Esophagus squamous epithelium (tissue), 5 donors: ENCODE data around the gene KIAA1586. TPM values are rescaled to one million over a fixed set of nuclear protein-coding genes. Genes with fewer than 3 reads are reported as not detected.
"Not testable (repeated sequence)": the region's sequence is repeated elsewhere in the genome, so short reads cannot be mapped to it uniquely, and the experiment has no call there.

ENCODE experiments used
- DNase-seq: peaks from one replicate; lab custom pipeline; 2025; lab: John Stamatoyannopoulos, UW
- H3K27ac ChIP-seq, 4 donors: fragments of 200-600 bp; sonication (generic); one replicate each; pipeline ENCODE4 v1.5.1; 2016 to 2019; ENCODE audit warnings: mild to moderate bottlenecking in 1 of 4
- H3K27me3 ChIP-seq, 4 donors: fragments of 200-600 bp; sonication (generic); 1 replicate in 3 of 4; 2 replicates in 1 of 4; pipeline versions ENCODE4 v1.5.1 to v1.6.0; 2017 to 2021; ENCODE audit warnings: antibody characterized with exemption in 1 of 4
- H3K36me3 ChIP-seq, 3 donors: fragments of 200-600 bp; sonication (generic); one replicate each; pipeline ENCODE4 v1.5.1; 2016 to 2019
- H3K4me1 ChIP-seq, 3 donors: fragments of 200-600 bp; sonication (generic); one replicate each; pipeline ENCODE4 v1.5.1; 2017 to 2019
- H3K4me3 ChIP-seq, 4 donors: fragments of 200-600 bp; sonication (generic); 1 replicate in 3 of 4; 2 replicates in 1 of 4; pipeline ENCODE4 v1.5.1; 2016 to 2019; ENCODE audit warnings: mild to moderate bottlenecking in 2 of 4, moderate library complexity in 1 of 4
- H3K9me3 ChIP-seq, 3 donors: fragments of 200-600 bp; sonication (generic); one replicate each; pipeline ENCODE4 v1.5.1; 2016 to 2019
- POLR2A ChIP-seq, 4 donors: fragments of 450-650 bp; IDR thresholded peaks; one replicate each; pipeline ENCODE4 v1.6.1; 2017; ENCODE audit warnings: antibody characterized with exemption in 4 of 4, mild to moderate bottlenecking in 4 of 4, moderate library complexity in 3 of 4
- whole genome bisulfite sequencing, 2 donors: methylation state at CpG; one replicate each; pipeline ENCODE4 v1.1.5; 2018; 5-methylcytosine and 5-hydroxymethylcytosine counted together
- intact Hi-C: fragments of 100-400 bp; cut with DNase I; formaldehyde crosslinking; loops from one replicate; pipeline ENCODE4 v1.15.0; 2022
- total RNA-seq, 4 donors: library from RNA; depleted of rRNA; stranded (reverse); fragments of >200 nt; gene quantifications; one replicate each; pipeline ENCODE4 v1.1.0, GENCODE V29; 2016
- TF ChIP-seq, protein P1 (sequence below), 6 experiments: fragments of 450-650 bp in 4 of 6; fragments of 200-600 bp in 2 of 6; sonication (generic) in 2 of 6; IDR thresholded peaks; one replicate each; pipeline ENCODE4 v1.5.1; 2016 to 2019; ENCODE audit warnings: antibody characterized with exemption in 6 of 6, mild to moderate bottlenecking in 4 of 6, moderate library complexity in 4 of 6
- donor health status: DM: yes; HTN: yes; CAD: no.

KIAA1586 gene
- total RNA-seq, 4 donors from 2014 or later: 1.6 to 7.6 (median 4.2) TPM

DNA sequence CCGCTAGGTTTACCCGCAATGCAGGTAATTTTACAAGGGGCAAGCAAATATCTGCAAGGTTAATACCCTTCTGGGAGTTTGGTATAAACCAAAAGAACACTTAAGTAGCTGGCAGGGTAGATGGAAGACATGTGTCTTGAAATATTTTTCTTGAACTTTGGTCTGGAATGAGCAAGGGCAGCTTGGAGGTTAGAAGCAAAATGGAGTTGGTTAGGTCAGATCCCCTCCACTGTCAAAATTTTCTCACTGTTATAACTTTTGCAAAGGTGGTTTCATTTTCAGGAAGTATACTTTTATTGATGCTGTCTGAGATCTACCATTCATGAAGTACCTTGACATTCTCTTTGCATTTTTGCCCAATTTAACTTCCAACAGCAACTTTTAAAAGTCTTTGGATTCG lies 13.3 kb upstream of the KIAA1586 start:
- 91 to 94% methylated on average over 3 of the region's 3 CpGs for WGBS, 2 donors
- Histone ChIP-seq H3K27ac (no peak overlapping the region), H3K9me3 (no peaks in the 10 kb centered on the region), H3K36me3 (no peaks in the 10 kb centered on the region), H3K4me3 (no peak overlapping the region), H3K4me1 (no peaks in the 10 kb centered on the region), H3K27me3 (peaks cover 0 to 4% (median 0%) of the 10 kb centered on the region in 4 donors)
- TF ChIP-seq POLR2A (IDR thresholded peaks at IDR 0.05): no peak
- TF ChIP-seq, protein P1, sequence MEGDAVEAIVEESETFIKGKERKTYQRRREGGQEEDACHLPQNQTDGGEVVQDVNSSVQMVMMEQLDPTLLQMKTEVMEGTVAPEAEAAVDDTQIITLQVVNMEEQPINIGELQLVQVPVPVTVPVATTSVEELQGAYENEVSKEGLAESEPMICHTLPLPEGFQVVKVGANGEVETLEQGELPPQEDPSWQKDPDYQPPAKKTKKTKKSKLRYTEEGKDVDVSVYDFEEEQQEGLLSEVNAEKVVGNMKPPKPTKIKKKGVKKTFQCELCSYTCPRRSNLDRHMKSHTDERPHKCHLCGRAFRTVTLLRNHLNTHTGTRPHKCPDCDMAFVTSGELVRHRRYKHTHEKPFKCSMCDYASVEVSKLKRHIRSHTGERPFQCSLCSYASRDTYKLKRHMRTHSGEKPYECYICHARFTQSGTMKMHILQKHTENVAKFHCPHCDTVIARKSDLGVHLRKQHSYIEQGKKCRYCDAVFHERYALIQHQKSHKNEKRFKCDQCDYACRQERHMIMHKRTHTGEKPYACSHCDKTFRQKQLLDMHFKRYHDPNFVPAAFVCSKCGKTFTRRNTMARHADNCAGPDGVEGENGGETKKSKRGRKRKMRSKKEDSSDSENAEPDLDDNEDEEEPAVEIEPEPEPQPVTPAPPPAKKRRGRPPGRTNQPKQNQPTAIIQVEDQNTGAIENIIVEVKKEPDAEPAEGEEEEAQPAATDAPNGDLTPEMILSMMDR (IDR thresholded peaks at IDR 0.05): no peak
- intact Hi-C loops: no loop called here
- no peak for DNase-seq

DNA sequence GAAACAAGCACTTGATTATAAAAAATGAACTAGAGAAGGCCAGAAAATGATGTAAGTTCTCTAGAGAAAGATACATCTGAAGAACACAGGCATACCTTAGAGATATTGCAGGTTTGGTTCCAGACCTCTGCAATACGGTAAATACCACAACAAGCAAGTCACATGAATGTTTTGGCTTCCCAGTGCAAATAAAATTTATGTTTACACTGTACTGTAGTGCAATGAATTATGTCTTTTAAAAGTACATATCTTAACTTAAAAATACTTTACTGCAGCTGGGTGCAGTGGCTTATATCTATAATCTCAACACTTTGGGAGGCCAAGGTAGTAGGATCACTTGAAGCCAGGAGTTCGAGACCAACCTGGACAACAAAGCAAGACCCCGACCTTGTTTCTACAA lies 10.9 kb upstream of the KIAA1586 start:
- H3K9me3 ChIP-seq: no peaks in the 10 kb centered on the region
- no peaks in the 10 kb centered on the region for H3K36me3 ChIP-seq
- no peak for DNase-seq
- intact Hi-C loops: no loop called here
- WGBS, 2 donors: 25 to 28% methylated on average over 3 of the region's 3 CpGs
- TF ChIP-seq, protein P1 (IDR thresholded peaks at IDR 0.05): no peak
- no peak for TF ChIP-seq POLR2A (IDR thresholded peaks at IDR 0.05)
- H3K4me1 ChIP-seq: no peaks in the 10 kb centered on the region
- H3K4me3 ChIP-seq: no peak overlapping the region
- H3K27ac ChIP-seq: no peak overlapping the region
- H3K27me3 ChIP-seq: peaks cover 0 to 21% (median 0%) of the 10 kb centered on the region in 4 donors

DNA sequence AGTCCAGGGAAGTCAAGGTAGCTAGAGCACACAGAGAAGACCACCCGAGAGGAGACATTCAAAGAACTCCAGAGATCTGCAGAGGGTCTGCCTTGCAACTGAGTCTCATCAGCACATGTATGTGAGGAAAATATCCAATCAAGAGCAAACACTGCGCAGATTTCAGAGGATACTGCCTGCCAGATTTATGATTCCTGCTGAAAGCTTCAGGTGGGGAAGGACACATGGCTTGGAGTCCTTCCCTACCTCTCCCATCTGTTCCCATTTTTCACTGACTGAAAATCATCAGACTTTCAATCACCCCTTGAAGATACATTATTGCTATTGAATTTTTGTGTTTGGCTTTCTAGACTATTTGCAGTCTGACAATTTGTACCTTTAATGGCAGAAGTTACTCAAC lies 7.6 kb upstream of the KIAA1586 start:
- no peak for TF ChIP-seq POLR2A (IDR thresholded peaks at IDR 0.05)
- TF ChIP-seq, protein P1 (IDR thresholded peaks at IDR 0.05): no peak
- Histone ChIP-seq H3K4me3 (no peak overlapping the region), H3K9me3 (no peaks in the 10 kb centered on the region), H3K4me1 (no peaks in the 10 kb centered on the region), H3K36me3 (no peaks in the 10 kb centered on the region), H3K27ac (no peak overlapping the region), H3K27me3 (peaks cover 0 to 44% (median 0%) of the 10 kb centered on the region in 4 donors)
- WGBS, 2 donors: 100% methylated on average over 2 of the region's 2 CpGs
- DNase-seq: no peak
- intact Hi-C loops: no loop called here

DNA sequence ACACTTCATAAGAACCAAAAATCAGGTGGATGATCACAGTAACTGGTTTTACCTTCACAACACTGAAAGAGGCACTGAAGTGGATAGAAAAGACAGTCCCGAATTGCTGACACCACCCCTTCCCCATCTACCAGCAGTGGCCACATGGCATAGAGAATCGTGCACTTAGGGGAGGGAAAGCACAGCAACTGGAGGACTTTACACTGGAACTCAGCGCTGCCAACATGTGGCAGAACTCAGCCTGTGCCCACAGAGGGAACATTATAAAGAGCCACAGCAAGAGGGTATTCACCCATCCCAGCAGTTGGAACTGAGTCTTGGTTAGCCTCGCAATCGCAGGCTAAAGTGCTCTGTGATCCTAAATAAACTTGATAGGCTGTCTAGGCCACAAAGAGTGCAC lies 6.5 kb upstream of the KIAA1586 start:
- TF ChIP-seq POLR2A (IDR thresholded peaks at IDR 0.05): no peak
- TF ChIP-seq, protein P1 (IDR thresholded peaks at IDR 0.05): no peak
- WGBS, 2 donors: 66 to 84% methylated on average over 5 of the region's 5 CpGs
- intact Hi-C loops: no loop called here
- no peak overlapping the region for H3K4me3 ChIP-seq
- H3K4me1 ChIP-seq: no peaks in the 10 kb centered on the region
- no peak overlapping the region for H3K27ac ChIP-seq
- DNase-seq: no peak
- no peaks in the 10 kb centered on the region for H3K9me3 ChIP-seq
- H3K27me3 ChIP-seq: peaks cover 0 to 44% (median 0%) of the 10 kb centered on the region in 4 donors
- no peaks in the 10 kb centered on the region for H3K36me3 ChIP-seq

DNA sequence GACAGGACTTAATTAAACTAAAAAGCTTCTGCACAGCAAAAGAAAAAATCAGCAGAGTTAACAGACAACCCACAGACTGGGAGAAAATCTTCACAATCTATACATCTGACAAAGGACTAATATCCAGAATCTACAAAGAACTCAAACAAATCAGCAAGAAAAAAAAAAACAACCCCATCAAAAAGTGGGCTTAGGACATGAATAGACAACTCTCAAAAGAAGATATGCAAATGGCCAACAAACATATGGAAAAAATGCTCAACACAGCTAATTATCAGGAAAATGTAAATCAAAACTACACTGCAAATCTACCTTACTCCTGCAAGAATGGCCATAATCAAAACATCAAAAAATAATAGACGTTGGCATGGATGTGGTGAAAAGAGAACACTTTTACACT lies 2.4 kb upstream of the KIAA1586 start:
- H3K9me3 ChIP-seq, H3K27ac ChIP-seq, H3K36me3 ChIP-seq, intact Hi-C loops, DNase-seq, H3K4me3 ChIP-seq: not testable (repeated sequence)
- Histone ChIP-seq H3K4me1 (peaks cover 0 to 14% (median 0%) of the 10 kb centered on the region in 3 donors), H3K27me3 (peaks cover 0 to 34% (median 0%) of the 10 kb centered on the region in 4 donors)
- WGBS, 2 donors: 67 to 79% methylated on average over 1 of the region's 1 CpG

DNA sequence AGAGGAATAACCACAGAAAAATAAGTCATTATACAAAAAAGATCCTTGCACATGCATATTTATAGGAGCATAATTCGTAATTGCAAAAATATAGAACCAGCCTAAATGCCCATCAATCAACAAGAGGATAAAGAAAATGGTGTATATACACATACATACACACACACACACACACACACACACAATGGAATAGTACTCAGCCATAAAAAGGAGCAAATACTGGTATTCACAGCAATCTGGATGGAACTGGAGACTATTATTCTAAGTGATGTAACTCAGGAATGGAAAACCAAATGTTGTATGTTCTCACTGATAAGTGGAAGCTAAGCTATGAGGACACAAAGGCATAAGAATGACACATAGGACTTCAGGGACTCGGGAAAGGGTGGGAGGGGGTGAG lies 1.9 kb upstream of the KIAA1586 start:
- H3K4me3 ChIP-seq: no peak overlapping the region
- H3K4me1 ChIP-seq: peaks cover 0 to 17% (median 0%) of the 10 kb centered on the region in 3 donors
- no peak for DNase-seq
- peaks cover 0 to 32% (median 0%) of the 10 kb centered on the region in 4 donors for H3K27me3 ChIP-seq
- H3K9me3 ChIP-seq: no peaks in the 10 kb centered on the region
- no peak overlapping the region for H3K27ac ChIP-seq
- intact Hi-C loops: no loop called here
- no peak for TF ChIP-seq POLR2A (IDR thresholded peaks at IDR 0.05)
- TF ChIP-seq, protein P1 (IDR thresholded peaks at IDR 0.05): no peak
- no peaks in the 10 kb centered on the region for H3K36me3 ChIP-seq
- 91 to 97% methylated on average over 2 of the region's 2 CpGs for WGBS, 2 donors

DNA sequence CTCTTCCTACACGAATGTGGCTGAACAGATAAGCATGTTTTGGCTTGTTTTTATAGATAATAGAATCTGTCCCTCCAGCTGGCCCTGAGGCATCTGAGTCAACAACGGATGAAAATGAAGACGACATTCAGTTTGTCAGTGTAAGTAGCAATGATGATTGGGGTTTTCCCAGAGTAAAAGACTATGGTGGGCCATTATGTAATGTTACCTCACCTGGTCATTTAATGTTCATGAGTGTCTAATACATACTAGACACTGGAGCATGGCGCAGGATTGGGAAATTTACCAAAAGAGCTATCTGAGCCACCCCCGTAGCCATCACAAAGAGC lies 728 bp downstream of the KIAA1586 start:
- H3K27me3 ChIP-seq, H3K9me3 ChIP-seq, H3K27ac ChIP-seq, H3K4me3 ChIP-seq, intact Hi-C loops, DNase-seq: not testable (repeated sequence)
- peaks cover 0 to 17% (median 0%) of the 10 kb centered on the region in 3 donors for H3K4me1 ChIP-seq
- peaks cover 0 to 17% (median 9%) of the 10 kb centered on the region in 3 donors for H3K36me3 ChIP-seq
- no CpG with 5 or more reads among the region's 5 CpGs for WGBS, 2 donors

DNA sequence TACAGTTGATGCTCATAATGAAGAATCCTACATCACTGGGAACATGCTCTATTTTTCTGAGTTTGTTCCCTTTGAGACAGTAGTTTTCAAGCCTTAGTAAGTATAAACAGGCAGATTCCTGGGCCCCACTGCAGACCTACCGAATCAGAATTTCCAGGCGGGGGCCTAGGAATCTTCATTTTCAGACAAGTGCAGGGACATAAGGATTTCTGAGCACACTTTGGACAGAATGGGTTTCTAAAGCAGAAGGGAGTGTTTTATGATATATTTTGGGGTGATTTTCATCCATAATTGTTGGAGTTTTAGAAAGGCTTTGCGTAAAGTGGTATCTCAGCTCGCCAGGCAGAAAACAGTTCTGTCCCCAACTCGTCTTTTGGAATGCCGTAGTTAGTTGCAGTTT lies 1.4 kb downstream of the KIAA1586 start:
- WGBS, 2 donors: 88 to 94% methylated on average over 4 to 6 of the region's 6 CpGs
- DNase-seq, intact Hi-C loops, H3K27ac ChIP-seq, H3K9me3 ChIP-seq, H3K27me3 ChIP-seq, H3K4me3 ChIP-seq: not testable (repeated sequence)
- Histone ChIP-seq H3K36me3 (peaks cover 0 to 23% (median 9%) of the 10 kb centered on the region in 3 donors), H3K4me1 (peaks cover 0 to 17% (median 0%) of the 10 kb centered on the region in 3 donors)
